NCI-H2081 (cell line): ENCODE results near the gene ZNF835.
A peak's percentile ranks its signal among the peaks of the same experiment; 100 is the strongest.

ENCODE experiments used
- DNase-seq, 2 experiments: peaks; one replicate each; lab custom pipeline; 2025; lab: John Stamatoyannopoulos, UW

The ZNF835 gene

DNA sequence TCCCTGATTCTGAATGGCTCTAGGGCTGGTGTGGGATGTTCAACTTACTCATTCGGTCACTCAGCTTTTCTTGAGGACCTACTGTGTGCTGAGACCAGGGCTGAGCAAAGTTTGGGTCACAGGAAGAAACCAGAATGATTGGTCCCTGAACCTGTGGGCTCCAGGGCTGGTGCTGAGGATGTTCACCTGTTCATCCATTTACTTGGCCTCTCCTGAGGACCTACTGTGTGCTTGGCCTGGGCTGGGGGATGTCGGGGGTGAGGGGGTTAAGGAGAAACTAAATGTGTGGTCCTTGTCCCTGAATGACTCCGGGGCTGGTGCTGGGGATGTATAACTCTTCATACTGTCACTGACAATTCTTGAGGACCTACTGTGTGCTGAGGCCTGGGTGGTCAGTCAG lies 10.3 kb downstream of the ZNF835 start:
- DNase-seq: no peak

DNA sequence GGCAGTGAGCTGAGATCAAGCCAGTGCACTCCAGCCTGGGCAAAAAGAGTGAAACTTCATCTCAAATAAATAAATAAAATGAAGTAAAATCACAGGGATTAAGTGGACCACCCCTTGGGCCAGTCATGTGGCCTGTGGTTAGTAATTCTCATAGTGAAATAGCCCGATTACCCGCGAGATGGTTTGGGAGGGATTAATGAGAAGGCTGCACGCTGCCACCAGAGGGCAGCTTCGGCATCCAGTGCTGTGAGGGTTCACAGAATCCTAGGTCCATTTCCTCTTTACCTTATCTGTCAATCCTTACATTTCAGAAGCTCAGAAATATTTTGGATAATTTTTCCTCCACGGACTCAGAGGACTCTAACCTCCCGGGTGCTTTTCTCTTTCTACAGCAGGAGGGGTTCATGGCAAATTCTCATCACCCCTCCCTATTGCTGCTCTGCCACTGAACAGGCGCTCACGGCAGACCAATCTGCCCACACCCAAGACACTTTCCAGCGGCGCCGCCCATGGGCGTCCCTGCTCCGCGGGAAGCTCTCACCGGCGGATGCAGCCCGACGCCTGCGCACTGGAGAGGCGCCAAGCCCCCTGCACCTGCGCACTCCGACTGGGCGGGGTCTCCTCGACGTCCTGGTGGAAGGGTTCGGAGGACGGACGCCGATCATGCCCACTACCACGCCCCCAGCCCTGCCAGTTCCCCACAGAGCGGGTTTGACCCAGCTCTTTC lies 11.0 kb downstream of the ZNF835 start:
- no peak for DNase-seq

DNA sequence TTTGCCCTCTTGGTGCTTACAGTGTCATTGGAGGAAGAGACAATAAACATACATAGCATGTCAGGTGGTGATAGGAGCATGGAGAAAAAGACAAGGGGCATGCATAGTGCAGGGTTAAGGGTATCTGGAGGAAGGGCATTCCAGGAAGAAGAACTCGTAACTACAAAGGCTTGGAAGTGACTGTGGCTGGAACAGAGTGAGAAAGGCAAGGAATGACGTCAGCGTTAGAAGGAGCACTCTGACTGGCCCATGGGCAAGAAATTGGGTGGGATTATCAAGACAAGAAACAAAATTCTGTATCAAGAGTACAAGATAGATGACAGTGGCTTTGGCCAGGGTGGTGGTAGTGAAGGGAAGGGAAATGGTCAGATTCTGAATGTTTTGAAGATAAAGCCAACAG lies 17.4 kb downstream of the ZNF835 start:
- no peak for DNase-seq

DNA sequence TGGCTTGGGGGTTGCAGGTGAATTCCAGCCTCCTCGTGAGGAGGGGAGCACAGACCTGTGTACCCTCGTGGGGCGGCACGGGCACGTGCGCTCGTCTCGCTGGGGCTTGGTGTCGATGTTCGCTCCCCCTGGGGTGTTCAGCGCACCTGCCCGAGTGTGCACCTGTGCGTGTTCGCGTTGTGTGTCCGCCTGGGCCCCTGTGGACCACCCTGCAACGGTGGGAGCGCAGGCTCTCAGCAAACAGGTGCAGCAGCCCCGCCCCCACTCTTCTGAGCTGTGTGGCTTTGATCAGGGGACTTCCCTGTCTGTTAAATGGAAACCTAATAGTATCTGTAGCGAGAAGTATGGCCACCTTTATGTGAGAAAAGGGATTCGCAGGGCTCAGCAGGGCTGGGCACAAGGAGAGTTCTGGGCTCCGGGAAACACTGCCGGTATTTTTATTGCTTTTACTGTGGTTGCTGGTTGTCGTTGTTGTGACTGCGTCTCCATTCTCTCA lies 28.0 kb downstream of the ZNF835 start:
- DNase-seq: no peak

DNA sequence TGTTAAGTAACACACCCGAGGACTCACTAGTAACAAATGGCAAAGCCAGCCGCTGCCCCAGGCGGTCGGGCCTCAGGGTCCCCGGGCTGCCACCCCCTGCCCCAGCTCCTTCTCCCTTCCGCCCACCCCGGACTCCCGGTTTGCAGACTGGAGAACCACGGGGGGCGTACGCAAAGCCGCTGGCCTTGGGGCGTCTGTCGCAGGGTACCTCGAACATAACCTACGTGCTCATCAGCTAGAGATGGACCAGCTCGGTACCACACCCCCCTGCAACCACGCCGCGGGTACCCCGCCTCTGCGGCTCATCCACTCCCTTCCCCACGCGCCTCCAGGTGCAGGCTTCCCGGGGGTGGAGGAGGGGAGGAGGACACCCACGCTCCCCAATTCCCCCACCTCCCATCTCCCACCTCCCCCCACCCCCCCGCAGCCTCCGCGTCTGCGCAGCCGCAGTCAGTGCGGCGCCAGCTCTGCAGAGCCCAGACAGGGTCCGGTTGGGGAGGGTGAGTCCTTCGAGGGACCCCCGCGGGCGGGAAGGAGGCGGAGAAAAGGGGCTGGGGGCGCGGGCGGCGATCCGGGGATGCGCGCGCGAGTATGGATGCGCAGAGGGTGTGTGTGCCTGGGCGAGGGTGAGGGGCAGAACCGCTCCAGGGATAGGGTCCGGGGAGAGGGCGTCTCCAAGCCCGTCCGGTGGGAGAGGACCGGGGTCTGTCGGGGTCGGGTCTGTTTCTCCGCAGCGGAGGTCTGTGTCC lies 28.7 kb downstream of the ZNF835 start, which contains the start of gene SMIM17:
TSS of gene SMIM17 (plus strand) at position 449 of the 749 bp plus-strand sequence. CDS start 2,509 bp downstream, outside the sequence.
- no peak for DNase-seq

DNA sequence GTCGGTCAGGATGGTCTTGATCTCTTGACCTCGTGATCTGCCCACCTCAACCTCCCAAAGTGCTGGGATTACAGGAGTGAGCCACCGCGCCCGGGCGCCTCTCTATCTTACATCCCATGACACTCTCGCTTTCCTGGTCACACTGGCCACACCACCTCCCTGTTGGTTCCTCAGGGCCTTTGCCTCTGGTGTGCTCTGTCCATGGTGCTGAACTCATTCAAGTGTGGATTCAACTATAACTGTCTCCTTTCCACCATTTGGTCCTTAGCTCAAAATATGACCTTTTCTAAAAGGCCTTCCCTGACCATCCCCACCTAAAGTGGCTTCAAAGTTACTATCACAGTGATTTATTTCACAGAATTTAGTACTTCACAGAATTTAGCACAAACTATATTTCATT lies 32.3 kb downstream of the ZNF835 start:
- DNase-seq: no peak

DNA sequence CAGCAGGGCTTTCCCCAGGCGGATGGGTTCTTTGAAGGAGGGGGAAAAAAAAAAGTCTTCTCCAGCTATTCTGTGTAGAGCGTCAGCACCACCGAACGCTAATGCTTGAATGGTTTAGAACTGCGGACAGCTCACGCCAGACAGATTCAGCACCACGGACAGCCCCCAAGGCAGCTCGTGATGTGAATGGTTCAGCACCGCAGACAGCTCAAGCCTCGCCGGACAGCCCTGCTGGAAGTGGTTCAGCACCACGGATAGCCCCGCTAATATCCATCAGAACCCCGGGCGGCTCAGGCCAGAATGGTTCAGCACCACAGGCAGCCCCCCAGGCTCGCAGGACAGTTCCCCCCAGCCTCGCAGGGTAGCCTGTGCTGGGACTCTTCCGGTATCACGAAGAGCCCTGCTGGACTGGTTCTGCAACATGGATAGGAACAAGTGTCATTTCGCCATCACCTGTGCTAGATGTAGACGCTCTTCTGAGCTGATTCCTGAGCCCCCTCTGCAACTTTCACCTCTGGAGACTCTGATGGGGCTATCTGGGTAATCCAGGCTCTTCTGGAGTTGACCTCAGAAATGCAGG lies 33.5 kb downstream of the ZNF835 start:
- peak in 1 of 2 experiments; percentile 1 for DNase-seq

DNA sequence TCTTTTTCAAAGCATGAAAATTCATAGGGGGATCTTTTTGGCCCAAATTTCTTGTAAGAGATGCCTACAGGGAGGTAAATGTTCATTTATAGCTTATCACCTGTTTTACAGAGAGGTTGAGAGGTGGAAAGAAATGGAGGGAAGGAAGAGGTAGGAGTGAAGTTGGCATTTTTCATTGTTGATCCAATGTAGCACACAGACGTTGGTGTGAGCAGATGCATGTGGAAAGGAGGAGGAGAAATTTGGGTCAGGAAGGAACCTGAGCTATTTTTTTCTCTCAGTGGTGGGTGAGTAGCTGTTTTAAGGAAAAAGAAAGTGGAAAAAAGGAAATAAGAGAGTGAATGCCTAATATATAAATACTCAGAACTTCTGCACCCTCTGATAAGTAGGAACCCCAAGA lies 38.5 kb downstream of the ZNF835 start:
- DNase-seq: no peak

DNA sequence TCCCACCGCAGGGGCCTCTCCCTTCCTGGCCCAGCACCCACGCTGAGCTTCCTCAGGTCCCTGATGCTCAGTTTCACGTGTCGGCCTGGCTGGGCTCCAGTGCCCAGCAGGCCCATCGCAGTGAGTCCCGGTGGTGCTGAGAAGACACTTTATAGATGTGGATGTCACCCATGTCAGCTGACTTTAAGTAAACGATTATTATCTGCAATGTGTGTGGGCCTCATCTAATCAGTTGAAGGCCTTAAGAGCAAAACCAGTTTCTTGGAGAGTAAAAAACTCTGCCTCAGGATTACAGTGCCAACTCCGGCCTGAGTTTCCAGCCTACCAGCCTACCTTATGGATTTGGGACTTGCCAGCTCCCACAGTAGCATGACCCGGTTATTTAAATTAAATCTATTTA lies 45.8 kb downstream of the ZNF835 start:
- DNase-seq: no peak

DNA sequence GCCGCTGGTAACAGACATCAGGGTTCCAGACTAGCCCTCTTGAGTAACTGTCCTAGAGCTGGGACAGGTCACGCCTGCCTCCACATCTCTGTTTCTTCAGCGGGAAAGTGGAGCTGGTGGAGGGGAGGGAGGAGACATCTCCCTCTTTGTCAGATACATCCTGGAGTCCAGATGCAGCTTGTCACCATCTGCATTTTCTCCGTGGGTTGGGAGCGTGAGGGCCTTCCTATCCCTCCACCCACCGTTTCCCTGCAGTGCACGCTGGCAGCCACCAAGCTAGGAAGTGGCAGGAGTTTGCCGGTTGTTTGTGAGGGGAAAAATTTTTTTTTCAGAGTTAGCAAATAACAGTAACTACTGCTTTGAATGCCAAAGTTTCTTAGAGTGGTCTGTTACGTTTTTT lies 48.6 kb downstream of the ZNF835 start:
- no peak for DNase-seq

DNA sequence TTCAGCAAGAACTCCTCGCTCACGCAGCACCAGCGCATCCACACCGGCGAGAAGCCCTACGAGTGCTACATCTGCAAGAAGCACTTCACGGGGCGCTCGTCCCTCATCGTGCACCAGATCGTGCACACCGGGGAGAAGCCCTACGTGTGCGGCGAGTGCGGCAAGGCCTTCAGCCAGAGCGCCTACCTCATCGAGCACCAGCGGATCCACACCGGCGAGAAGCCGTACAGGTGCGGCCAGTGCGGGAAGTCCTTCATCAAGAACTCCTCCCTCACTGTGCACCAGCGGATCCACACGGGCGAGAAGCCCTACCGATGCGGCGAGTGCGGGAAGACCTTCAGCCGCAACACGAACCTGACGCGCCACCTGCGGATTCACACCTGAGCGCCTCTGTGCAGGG lies 49.2 kb downstream of the ZNF835 start:
- DNase-seq: no peak

DNA sequence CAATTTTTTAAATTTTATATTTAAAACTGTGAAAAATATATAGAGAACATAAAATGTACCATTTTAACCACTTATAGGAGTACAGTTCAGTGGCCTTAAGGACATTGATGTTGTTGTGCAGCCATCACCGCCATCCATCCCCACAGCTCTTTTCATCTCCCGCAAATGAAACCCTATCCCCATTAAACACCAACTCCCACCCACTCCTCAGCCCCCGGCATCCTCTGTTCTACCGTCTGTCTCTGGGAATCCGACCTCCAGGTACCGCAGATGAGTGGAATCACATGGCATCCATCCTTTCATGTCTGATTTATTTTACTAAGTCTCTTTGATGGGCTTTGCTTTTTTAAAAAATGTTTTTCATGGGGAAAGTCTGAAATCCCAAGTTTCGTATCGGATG lies 52.4 kb downstream of the ZNF835 start:
- DNase-seq: no peak

DNA sequence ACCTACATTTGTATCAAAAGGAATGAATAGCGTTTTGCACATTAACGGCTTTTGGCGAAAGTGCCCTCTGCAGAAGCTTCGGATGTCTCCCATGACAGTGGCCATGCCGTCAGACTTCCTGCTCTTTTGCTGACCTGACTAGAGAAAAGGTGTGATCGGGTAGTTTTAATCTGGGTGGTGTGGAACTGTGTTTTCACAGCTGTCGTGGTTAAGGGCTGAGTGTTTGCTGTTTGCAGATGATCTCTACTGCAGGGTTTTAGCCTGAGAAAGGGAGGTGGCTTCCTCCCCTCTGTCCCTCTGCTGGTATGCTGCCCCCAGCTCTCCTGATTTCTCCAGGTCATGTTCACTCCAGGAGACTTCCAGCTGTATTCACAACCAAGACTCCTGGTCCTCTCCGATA lies 54.0 kb downstream of the ZNF835 start:
- no peak for DNase-seq

DNA sequence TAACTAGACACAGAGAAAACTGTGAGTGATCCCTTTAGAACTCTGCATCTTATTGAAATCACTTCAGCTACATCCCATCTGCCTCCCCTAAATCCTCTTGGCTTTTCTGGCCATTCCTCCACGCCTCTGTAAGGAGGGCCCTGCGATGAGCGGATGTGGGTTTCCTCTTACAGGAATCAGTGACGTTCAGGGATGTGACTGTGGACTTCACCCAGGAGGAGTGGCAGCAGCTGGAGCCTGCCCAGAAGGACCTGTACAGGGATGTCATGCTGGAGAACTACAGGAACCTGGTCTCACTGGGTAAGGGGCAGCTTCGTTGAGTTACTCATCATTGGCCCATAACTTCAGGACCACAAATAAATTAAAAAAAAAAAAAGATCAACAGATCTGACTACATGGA lies 57.9 kb downstream of the ZNF835 start:
- no peak for DNase-seq

DNA sequence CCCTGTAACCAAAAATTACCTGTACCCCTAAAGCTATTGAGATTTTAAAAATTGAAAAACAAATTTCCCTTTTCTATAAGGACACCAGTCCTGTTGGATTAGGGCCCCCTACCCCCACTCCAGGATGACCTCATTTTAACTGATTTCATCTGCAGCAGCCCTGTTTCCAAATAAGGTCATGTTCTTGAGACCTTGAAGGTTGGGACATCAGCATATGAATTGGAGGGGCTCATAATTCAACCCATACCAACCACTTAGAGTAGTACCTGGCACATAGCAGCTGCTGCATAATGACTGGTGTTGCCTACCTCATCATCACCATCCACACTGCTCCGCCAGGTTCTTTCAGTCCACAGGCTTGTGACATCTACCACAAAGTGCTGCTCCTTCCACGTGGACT lies 58.8 kb downstream of the ZNF835 start:
- DNase-seq: no peak
